Endothelial cell of umbilical vein (primary cell): ENCODE measurements around the gene HSPA6. TPM values are rescaled to one million over a fixed set of nuclear protein-coding genes. Genes with fewer than 3 reads are reported as not detected.

Source experiments
- BruUV-seq: library from RNA; stranded (reverse); fragments of 400-500 nt; replicated peaks from 2 replicates; lab custom pipeline; 2021; lab: Mats Ljungman, UMichigan
- CTCF ChIA-PET: fragments of 300-600, 350-600 bp; sonication (Branson Sonifier 250); formaldehyde crosslinking; loops from one replicate; lab custom pipeline; 2021; ENCODE audit warnings: antibody characterized with exemption, inconsistent platforms; lab: Charles Lee
- POLR2A ChIA-PET: fragments of 300-600, 350-600 bp; sonication (Branson Sonifier 250); formaldehyde crosslinking; loops from one replicate; lab custom pipeline; 2021; ENCODE audit warnings: antibody characterized with exemption, inconsistent platforms; lab: Charles Lee
- DNase-seq: peaks from one replicate; pipeline ENCODE4 v3.0.0-alpha.2; 2011; ENCODE audit warnings: low read depth, low spot score
- FAIRE-seq: peaks from 2 replicates; lab custom pipeline; 2011; peaks lifted over from hg19 to GRCh38; lab: Jason Lieb, UNC
- H2AFZ ChIP-seq: 2 replicates; pipeline ENCODE4 v1.6.0; 2012; ENCODE audit warnings: low read depth, low read length, control low read depth, inconsistent platforms
- H3K27ac ChIP-seq: 2 replicates; pipeline ENCODE4 v1.5.1; 2011; ENCODE audit warnings: low read depth, mild to moderate bottlenecking, control low read depth, low read length, moderate library complexity; ENCODE audit not compliant: insufficient read depth
- H3K27me3 ChIP-seq, 2 experiments: 2 replicates each; pipeline versions ENCODE4 v1.6.0 to v1.6.1; 2011; ENCODE audit warnings: low read length in 2 of 2, mixed read lengths in 1 of 2; ENCODE audit not compliant: control insufficient read depth in 2 of 2, insufficient read depth in 2 of 2
- H3K36me3 ChIP-seq, 2 experiments: 2 replicates in 1 of 2; 3 replicates in 1 of 2; pipeline ENCODE4 v1.5.1; 2011; ENCODE audit warnings: low read length in 2 of 2, mild to moderate bottlenecking in 1 of 2, moderate library complexity in 1 of 2; ENCODE audit not compliant: control insufficient read depth in 2 of 2, insufficient read depth in 2 of 2; ENCODE audit errors: extremely low read depth in 1 of 2
- H3K4me1 ChIP-seq: 3 replicates; pipeline ENCODE4 v1.5.1; 2011; ENCODE audit warnings: mild to moderate bottlenecking, low read length; ENCODE audit not compliant: control insufficient read depth, insufficient read depth; ENCODE audit errors: extremely low read depth
- H3K4me2 ChIP-seq: 2 replicates; pipeline ENCODE4 v1.6.1; 2011; ENCODE audit warnings: low read length, control low read depth, mixed read lengths; ENCODE audit not compliant: insufficient read depth
- H3K4me3 ChIP-seq, 3 experiments: fragments of 200-600 bp in 1 of 3; sonication (generic), shearing (Covaris generic) in 1 of 3; replicated peaks in 1 of 3; 2 replicates each; pipeline ENCODE4 v1.5.1; 2011 to 2016; ENCODE audit warnings: control low read depth in 3 of 3, low read length in 3 of 3, mild to moderate bottlenecking in 2 of 3, inconsistent platforms in 1 of 3, low read depth in 1 of 3, moderate library complexity in 1 of 3; ENCODE audit not compliant: insufficient read depth in 1 of 3
- H3K79me2 ChIP-seq: 2 replicates; pipeline ENCODE4 v1.6.0; 2012; ENCODE audit warnings: low read length, inconsistent platforms; ENCODE audit not compliant: control insufficient read depth, insufficient read depth
- H3K9ac ChIP-seq: replicated peaks from 2 replicates; pipeline ENCODE3; 2011; ENCODE audit warnings: low read length, control low read depth; ENCODE audit not compliant: insufficient read depth; ENCODE audit errors: extremely low read depth
- H3K9me1 ChIP-seq: replicated peaks from 3 replicates; pipeline ENCODE4 v1.6.0; 2011; ENCODE audit warnings: mild to moderate bottlenecking, low read length; ENCODE audit not compliant: control insufficient read depth, insufficient read depth; ENCODE audit errors: extremely low read depth
- H3K9me3 ChIP-seq: replicated peaks from 2 replicates; pipeline ENCODE4 v1.5.1; 2012; ENCODE audit warnings: low read length, inconsistent platforms; ENCODE audit not compliant: control insufficient read depth, insufficient read depth
- H4K20me1 ChIP-seq: replicated peaks from 2 replicates; pipeline ENCODE3; 2011; ENCODE audit warnings: mild to moderate bottlenecking, low read length; ENCODE audit not compliant: control insufficient read depth, insufficient read depth; ENCODE audit errors: extremely low read depth
- CTCF ChIP-seq, 2 donors: IDR thresholded peaks; 1 replicate in 1 of 2; 2 replicates in 1 of 2; pipeline ENCODE4 v1.5.1; 2011; ENCODE audit warnings: low read length in 2 of 2, mild to moderate bottlenecking in 2 of 2, moderate library complexity in 2 of 2, control low read depth in 1 of 2, inconsistent platforms in 1 of 2, low read depth in 1 of 2; ENCODE audit not compliant: insufficient read depth in 1 of 2; ENCODE audit errors: extremely low read depth in 1 of 2
- EZH2 ChIP-seq: IDR thresholded peaks from 2 replicates; pipeline ENCODE4 v1.6.1; 2012; ENCODE audit warnings: borderline replicate concordance, low read depth, mild to moderate bottlenecking, moderate library complexity, low read length, inconsistent platforms; ENCODE audit not compliant: severe bottlenecking
- FOS ChIP-seq: IDR thresholded peaks from 2 replicates; pipeline ENCODE4 v1.6.1; 2011; ENCODE audit warnings: mild to moderate bottlenecking, low read length, moderate library complexity, borderline replicate concordance; ENCODE audit not compliant: insufficient read depth
- GATA2 ChIP-seq: IDR thresholded peaks from 2 replicates; pipeline ENCODE4 v1.7.0; 2011; ENCODE audit warnings: low read depth, mild to moderate bottlenecking, moderate library complexity, mixed read lengths, low read length; ENCODE audit not compliant: insufficient read length, insufficient read depth
- JUN ChIP-seq: IDR thresholded peaks from 2 replicates; pipeline ENCODE4 v1.6.1; 2011; ENCODE audit warnings: borderline replicate concordance, low read depth; ENCODE audit not compliant: insufficient read length, insufficient read depth
- MAX ChIP-seq: IDR thresholded peaks from 2 replicates; pipeline ENCODE4 v1.6.1; 2011; ENCODE audit not compliant: insufficient read depth, insufficient read length
- MYC ChIP-seq: IDR thresholded peaks from one replicate; pipeline ENCODE4 v1.6.1; 2011; ENCODE audit warnings: mild to moderate bottlenecking, low read depth, low read length
- POLR2A ChIP-seq: IDR thresholded peaks from 2 replicates; pipeline ENCODE4 v1.6.1; 2012; ENCODE audit warnings: low read depth, mild to moderate bottlenecking, control low read depth, low read length
- POLR2AphosphoS5 ChIP-seq: IDR thresholded peaks from 2 replicates; pipeline ENCODE4 v1.6.1; 2012; ENCODE audit warnings: low read depth, mild to moderate bottlenecking, control low read depth, low read length, moderate library complexity; ENCODE audit not compliant: insufficient read depth
- dilution Hi-C: fragments of 300-500 bp; cut with MboI; formaldehyde crosslinking; loops from one replicate; pipeline ENCODE4 v1.15.0; 2019; ENCODE audit warnings: low sequenced_read_pairs; ENCODE audit not compliant: extremely low pct_ligation_motif_present
- intact Hi-C: fragments of 100-400 bp; cut with micrococcal nuclease; formaldehyde crosslinking; loops from one replicate; pipeline ENCODE4 v1.10.0; 2022
- polyA plus RNA-seq, 4 experiments: library from polyadenylated mRNA; depleted of rRNA in 3 of 4; stranded (reverse) in 3 of 4; unstranded in 1 of 4; fragments of >200 nt; gene quantifications; 2 replicates each; pipeline versions ENCODE4 v1.2.1 to v1.2.3, GENCODE V29; 2011 to 2012; ENCODE audit warnings: missing spikeins in 1 of 4
- total RNA-seq: library from RNA; stranded (reverse); gene quantifications from 2 replicates; pipeline ENCODE4 v1.2.3, GENCODE V29; 2021

The HSPA6 gene
- total and polyA plus RNA-seq, 2 donors (not counting 3 experiments of a cell fraction or from before 2014, with no cell fraction given), result 0.10 to 0.13 TPM

- dilution Hi-C loops, result no loop called here
- TF ChIP-seq FOS, result no peak
- no peak for TF ChIP-seq JUN
- TF ChIP-seq POLR2AphosphoS5, result no peak
- TF ChIP-seq GATA2, result no peak
- TF ChIP-seq MYC, result no peak
- no peak for TF ChIP-seq MAX
- TF ChIP-seq EZH2, result no peak
- no peak for TF ChIP-seq CTCF (IDR thresholded peaks at IDR 0.05; ENCODE audit: extremely low read depth in 1 of 2, insufficient read depth in 1 of 2, low read depth in 1 of 2, low read length in 2 of 2)
- no peak for TF ChIP-seq POLR2A
- Histone ChIP-seq H3K9me1 (no peaks in the 10 kb centered on the region), H3K79me2 (no peaks in the 10 kb centered on the region), H3K36me3 (no peaks in the 10 kb centered on the region), H3K4me1 (peaks cover 2% of the 10 kb centered on the region), H3K4me3 (no peak overlapping the region), H4K20me1 (no peaks in the 10 kb centered on the region), H2AFZ (no peak overlapping the region), H3K9me3 (no peaks in the 10 kb centered on the region), H3K27ac (no peak overlapping the region), H3K9ac (no peak overlapping the region), H3K27me3 (peaks cover 3 to 4% of the 10 kb centered on the region in 2 experiments), H3K4me2 (no peak overlapping the region)
- DNase-seq (no peak), FAIRE-seq (no peak)
- ChIA-PET POLR2A (no interaction called here), CTCF (interaction anchor here (1.2 to 4.9 kb wide), 4 partner anchors 9 to 258 kb away, joined by 7 to 45 read pairs (median 21); no protein-coding TSS in a partner anchor)
- BruUV-seq, result no TSS peak
- intact Hi-C loops, result loop anchor here (10.0 kb wide), 1 partner anchor 81 kb away; no protein-coding TSS in a partner anchor
Observed at GRCh38 chr1:161483361-161483760, 41.0 kb upstream of the HSPA6 start.
